Dedifferentiated amniotic fluid mesenchymal stem cell (primary cell): Measurements from ENCODE around the gene PACRG.
"Not testable (repeated sequence)": the region's sequence is repeated elsewhere in the genome, so short reads cannot be mapped to it uniquely, and the experiment has no call there.

Source experiments
- DNase-seq: peaks from one replicate; pipeline ENCODE4 v3.0.0-alpha.2; 2016; ENCODE audit errors: extremely low spot score

The PACRG gene

GRCh38 chr6:162727322-162728182 is at the start of gene PACRG, which contains the start of gene PRKN:
Gene PACRG (plus strand): TSS chr6:162727974.
Gene PRKN (minus strand): TSS chr6:162727766.
- DNase-seq: peak; percentile 97

GRCh38 chr6:162678896-162679295 is 48.9 kb upstream of the PACRG start:
- not testable (repeated sequence) for DNase-seq

GRCh38 chr6:162679681-162680080 is 48.1 kb upstream of the PACRG start:
- no peak for DNase-seq

GRCh38 chr6:162680367-162680766 is 47.4 kb upstream of the PACRG start:
- no peak for DNase-seq

- no peak for DNase-seq
Measured at GRCh38 chr6:162680871-162681270, 46.9 kb upstream of the PACRG start.

GRCh38 chr6:162681447-162681846 is 46.3 kb upstream of the PACRG start:
- no peak for DNase-seq

GRCh38 chr6:162683135-162683534 is 44.6 kb upstream of the PACRG start:
- DNase-seq: no peak

- DNase-seq: no peak
Measured at GRCh38 chr6:162684052-162684451, 43.7 kb upstream of the PACRG start.

GRCh38 chr6:162684961-162685360 is 42.8 kb upstream of the PACRG start:
- DNase-seq: no peak

GRCh38 chr6:162685586-162685985 is 42.2 kb upstream of the PACRG start:
- DNase-seq: no peak

GRCh38 chr6:162688751-162689345 is 38.9 kb upstream of the PACRG start:
- no peak for DNase-seq

GRCh38 chr6:162690158-162690557 is 37.6 kb upstream of the PACRG start:
- no peak for DNase-seq

- DNase-seq: no peak
Measured at GRCh38 chr6:162697872-162698403, 29.8 kb upstream of the PACRG start.

GRCh38 chr6:162698440-162698839 is 29.3 kb upstream of the PACRG start:
- no peak for DNase-seq

- no peak for DNase-seq
Measured at GRCh38 chr6:162699961-162700360, 27.8 kb upstream of the PACRG start.

- DNase-seq: no peak
Measured at GRCh38 chr6:162700966-162701365, 26.8 kb upstream of the PACRG start.

- DNase-seq: no peak
Measured at GRCh38 chr6:162701551-162701950, 26.2 kb upstream of the PACRG start.

GRCh38 chr6:162702446-162702845 is 25.3 kb upstream of the PACRG start:
- DNase-seq: no peak

- no peak for DNase-seq
Measured at GRCh38 chr6:162704001-162704400, 23.8 kb upstream of the PACRG start.

- no peak for DNase-seq
Measured at GRCh38 chr6:162705736-162706135, 22.0 kb upstream of the PACRG start.

GRCh38 chr6:162706232-162706631 is 21.5 kb upstream of the PACRG start:
- no peak for DNase-seq

GRCh38 chr6:162708971-162709370 is 18.8 kb upstream of the PACRG start:
- no peak for DNase-seq

GRCh38 chr6:162709431-162709830 is 18.3 kb upstream of the PACRG start:
- no peak for DNase-seq
